ENCODE data around the gene NGEF.

The NGEF gene

DNA sequence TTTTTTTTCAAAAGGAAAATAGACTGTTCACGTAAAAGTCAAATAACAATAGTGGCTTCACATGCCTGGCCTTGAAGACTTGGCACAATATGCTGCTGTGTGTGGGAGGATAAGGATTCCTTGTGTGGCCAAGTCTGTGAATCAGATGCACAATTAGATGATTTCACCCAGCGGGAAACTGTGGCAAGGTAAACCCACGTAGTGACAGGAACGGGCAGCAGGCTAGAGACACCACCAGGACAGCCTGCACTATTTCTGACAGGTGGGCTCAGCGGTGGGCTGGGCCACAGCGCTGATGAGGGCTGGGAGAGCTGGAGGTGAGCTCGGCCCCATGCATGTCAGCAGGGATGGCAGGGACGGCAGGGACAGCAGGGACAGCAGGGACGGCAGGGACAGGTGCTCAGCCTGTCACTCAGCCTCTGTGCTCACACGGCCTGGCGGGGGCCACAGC is 121.4 kb downstream of the NGEF start:
- no peak overlapping the region for H3K4me3 ChIP-seq (ENCODE audit: low read length)
- DNase-seq (ENCODE audit: low read depth), result no peak
- TF ChIP-seq, protein P1, sequence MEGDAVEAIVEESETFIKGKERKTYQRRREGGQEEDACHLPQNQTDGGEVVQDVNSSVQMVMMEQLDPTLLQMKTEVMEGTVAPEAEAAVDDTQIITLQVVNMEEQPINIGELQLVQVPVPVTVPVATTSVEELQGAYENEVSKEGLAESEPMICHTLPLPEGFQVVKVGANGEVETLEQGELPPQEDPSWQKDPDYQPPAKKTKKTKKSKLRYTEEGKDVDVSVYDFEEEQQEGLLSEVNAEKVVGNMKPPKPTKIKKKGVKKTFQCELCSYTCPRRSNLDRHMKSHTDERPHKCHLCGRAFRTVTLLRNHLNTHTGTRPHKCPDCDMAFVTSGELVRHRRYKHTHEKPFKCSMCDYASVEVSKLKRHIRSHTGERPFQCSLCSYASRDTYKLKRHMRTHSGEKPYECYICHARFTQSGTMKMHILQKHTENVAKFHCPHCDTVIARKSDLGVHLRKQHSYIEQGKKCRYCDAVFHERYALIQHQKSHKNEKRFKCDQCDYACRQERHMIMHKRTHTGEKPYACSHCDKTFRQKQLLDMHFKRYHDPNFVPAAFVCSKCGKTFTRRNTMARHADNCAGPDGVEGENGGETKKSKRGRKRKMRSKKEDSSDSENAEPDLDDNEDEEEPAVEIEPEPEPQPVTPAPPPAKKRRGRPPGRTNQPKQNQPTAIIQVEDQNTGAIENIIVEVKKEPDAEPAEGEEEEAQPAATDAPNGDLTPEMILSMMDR (conservative IDR thresholded peaks at IDR 0.05; ENCODE audit: low read depth, low read length), result no peak

DNA sequence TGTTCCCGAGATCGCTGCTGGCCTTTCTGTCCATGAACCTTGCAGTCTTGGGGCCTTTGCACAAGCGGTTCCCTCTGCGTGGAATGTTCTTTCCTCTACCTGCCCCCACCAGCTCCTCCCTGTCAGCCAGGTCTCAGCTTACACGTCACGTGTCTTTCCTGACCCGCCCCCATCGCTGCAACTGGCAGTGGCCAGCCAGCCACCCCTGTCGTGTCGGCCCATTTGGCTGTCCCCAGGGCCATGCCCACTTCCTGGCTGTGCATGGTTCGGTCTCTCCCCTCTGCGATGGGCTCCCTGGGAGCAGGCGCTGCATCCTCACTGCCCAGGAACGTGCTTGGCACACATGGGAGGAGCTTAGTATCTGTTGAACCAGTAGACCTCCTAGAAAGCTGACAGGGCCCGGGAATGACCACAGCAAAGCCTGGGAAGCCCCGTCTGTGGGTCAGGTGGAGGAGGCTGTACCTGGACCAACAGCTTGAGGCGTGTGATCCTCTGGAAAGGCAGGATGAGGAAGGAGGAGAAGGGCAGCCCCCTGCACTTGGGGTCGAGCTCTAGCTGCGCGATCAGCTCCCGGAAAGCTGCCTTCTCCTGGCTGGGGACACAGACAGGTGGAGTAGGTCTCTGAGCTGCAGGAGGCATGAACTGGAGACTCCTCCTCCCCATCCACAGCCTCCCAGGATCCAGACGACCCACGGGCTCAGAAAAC is 122.0 kb downstream of the NGEF start:
- H3K4me3 ChIP-seq (ENCODE audit: low read length), result no peak overlapping the region
- no peak for DNase-seq (ENCODE audit: low read depth)
- TF ChIP-seq, protein P1 (conservative IDR thresholded peaks at IDR 0.05; ENCODE audit: low read depth, low read length), result no peak

- no peak overlapping the region for H3K4me3 ChIP-seq (ENCODE audit: low read length)
- no peak for DNase-seq (ENCODE audit: low read depth)
- TF ChIP-seq, protein P1 (conservative IDR thresholded peaks at IDR 0.05; ENCODE audit: low read depth, low read length), result no peak
Measured at GRCh38 chr2:232890536-232890895, 122.5 kb downstream of the NGEF start.

- TF ChIP-seq, protein P1 (conservative IDR thresholded peaks at IDR 0.05; ENCODE audit: low read depth, low read length), result no peak
- no peak for DNase-seq (ENCODE audit: low read depth)
- no peak overlapping the region for H3K4me3 ChIP-seq (ENCODE audit: low read length)
Measured at GRCh38 chr2:232889876-232890401, 123.1 kb downstream of the NGEF start.

DNA sequence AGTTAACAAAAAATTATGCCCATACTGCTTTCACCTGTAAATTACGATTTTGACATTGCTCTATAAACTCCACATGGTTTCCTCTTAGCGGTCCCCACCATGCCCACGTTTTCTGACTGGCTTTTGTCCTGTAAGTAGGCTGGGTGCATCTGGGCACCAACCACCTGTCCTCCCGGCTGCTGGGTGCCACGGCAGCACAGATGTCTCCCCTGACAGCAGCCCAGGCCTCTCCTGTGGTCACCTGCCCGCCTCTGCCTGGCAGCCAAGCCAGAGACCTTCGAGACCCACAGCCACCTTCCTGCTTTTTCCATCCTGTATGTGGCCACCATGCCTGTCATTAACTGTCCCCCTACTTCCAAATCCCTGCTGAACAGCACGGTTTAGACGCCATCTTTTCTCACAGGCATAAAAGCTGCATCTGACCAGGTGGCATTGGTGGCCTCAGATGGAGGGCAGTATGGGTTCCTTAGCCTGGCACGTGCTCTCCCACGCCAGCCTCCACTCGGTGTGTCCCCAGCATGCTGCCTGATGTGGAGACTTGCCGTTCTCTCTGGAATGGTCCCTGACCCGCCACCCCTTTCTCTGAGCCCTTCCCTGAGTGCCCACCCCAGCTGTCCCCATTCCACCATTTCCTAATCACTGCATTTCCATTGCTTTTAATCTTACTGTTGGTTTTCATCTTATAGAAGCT is 124.1 kb downstream of the NGEF start:
- TF ChIP-seq, protein P1 (conservative IDR thresholded peaks at IDR 0.05; ENCODE audit: low read depth, low read length), result no peak
- H3K4me3 ChIP-seq (ENCODE audit: low read length), result no peak overlapping the region
- DNase-seq (ENCODE audit: low read depth), result no peak

DNA sequence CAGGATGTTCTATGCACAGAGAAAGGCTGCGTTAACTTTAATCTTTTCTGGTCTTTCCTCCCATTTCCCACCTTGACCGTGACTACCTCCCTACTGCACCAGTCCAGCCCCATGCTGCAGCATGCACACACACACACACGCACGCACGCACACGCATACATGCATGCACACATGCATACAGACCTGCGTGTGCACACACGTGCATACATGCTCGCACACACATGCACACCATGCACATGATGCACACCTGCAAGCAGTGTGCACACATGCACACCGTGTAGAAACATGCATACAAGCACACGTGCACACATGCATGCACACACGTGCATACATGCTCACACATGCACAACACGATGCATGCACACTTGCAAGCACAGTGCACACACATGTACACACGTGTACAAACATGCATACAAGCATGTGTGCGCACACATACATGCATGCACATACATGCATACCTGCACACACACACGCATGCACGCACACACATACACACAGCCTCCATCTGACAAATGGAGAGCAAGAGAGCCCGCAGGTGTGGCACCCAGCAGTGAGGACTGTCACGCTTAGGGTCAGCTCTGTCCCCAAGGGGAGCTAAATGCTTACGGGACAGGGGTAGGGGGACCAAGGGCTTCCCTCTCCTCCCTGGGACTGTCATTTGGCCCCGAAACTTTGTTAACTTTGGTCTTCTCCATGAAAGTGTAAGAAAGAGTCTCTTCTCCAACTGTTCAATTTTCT is 124.8 kb downstream of the NGEF start:
- TF ChIP-seq, protein P1 (conservative IDR thresholded peaks at IDR 0.05; ENCODE audit: low read depth, low read length), result no peak
- DNase-seq (ENCODE audit: low read depth), result no peak
- no peak overlapping the region for H3K4me3 ChIP-seq (ENCODE audit: low read length)
